22Rv1 (cell line): ENCODE measurements around the gene MTHFD1L.

Experiments used
- ZFX ChIP-seq: fragments of 450-650 bp; IDR thresholded peaks from 2 replicates; pipeline ENCODE4 v1.6.1; 2017; ENCODE audit warnings: antibody characterized with exemption, borderline replicate concordance
- TF ChIP-seq, protein P1 (sequence below): fragments of 450-650 bp; IDR thresholded peaks from 2 replicates; pipeline ENCODE4 v1.5.1; 2017; ENCODE audit warnings: mild to moderate bottlenecking

DNA sequence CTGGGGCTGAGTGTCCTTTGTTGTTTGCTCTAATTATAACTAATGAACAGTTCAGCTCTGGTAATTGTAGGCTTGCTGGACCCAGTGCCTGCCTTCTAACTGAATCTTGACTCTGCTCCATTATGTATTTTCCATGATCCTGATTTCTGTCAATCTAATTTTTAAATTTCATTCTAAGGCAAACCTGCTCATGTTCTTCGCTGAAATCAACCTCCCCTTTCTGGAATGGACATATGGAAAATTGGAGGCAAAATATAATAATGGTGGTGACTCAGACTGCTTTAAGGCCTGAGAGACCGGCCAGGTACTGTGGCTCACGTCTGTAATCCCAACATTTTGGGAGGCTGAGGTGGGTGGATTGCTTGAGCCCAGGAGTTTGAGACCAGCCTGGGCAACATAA lies 191.6 kb downstream of the MTHFD1L start:
- TF ChIP-seq, protein P1, sequence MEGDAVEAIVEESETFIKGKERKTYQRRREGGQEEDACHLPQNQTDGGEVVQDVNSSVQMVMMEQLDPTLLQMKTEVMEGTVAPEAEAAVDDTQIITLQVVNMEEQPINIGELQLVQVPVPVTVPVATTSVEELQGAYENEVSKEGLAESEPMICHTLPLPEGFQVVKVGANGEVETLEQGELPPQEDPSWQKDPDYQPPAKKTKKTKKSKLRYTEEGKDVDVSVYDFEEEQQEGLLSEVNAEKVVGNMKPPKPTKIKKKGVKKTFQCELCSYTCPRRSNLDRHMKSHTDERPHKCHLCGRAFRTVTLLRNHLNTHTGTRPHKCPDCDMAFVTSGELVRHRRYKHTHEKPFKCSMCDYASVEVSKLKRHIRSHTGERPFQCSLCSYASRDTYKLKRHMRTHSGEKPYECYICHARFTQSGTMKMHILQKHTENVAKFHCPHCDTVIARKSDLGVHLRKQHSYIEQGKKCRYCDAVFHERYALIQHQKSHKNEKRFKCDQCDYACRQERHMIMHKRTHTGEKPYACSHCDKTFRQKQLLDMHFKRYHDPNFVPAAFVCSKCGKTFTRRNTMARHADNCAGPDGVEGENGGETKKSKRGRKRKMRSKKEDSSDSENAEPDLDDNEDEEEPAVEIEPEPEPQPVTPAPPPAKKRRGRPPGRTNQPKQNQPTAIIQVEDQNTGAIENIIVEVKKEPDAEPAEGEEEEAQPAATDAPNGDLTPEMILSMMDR, result no peak
- TF ChIP-seq ZFX, result no peak
